H1 (cell line): Measurements from ENCODE around the gene GNG12. TPM values are rescaled to one million over a fixed set of nuclear protein-coding genes. Genes with fewer than 3 reads are reported as not detected.

Experiments
- BACH1 ChIP-seq: IDR thresholded peaks from 2 replicates; pipeline ENCODE4 v1.6.1; 2012; ENCODE audit warnings: low read length, improper control_type of control experiment
- BRCA1 ChIP-seq: IDR thresholded peaks from 2 replicates; pipeline ENCODE4 v1.6.1; 2012; ENCODE audit warnings: low read depth, low read length, improper control_type of control experiment
- CHD2 ChIP-seq: IDR thresholded peaks from 2 replicates; pipeline ENCODE4 v1.6.1; 2012; ENCODE audit warnings: low read length, improper control_type of control experiment
- EZH2 ChIP-seq: fragments of 200-600 bp; sonication (generic); IDR thresholded peaks from 2 replicates; pipeline ENCODE4 v1.7.1; 2012; ENCODE audit warnings: low read depth, mild to moderate bottlenecking, moderate library complexity, low read length, inconsistent platforms; ENCODE audit not compliant: severe bottlenecking
- FOSL1 ChIP-seq: IDR thresholded peaks from 2 replicates; pipeline ENCODE4 v1.6.1; 2011; ENCODE audit warnings: mild to moderate bottlenecking, low read depth, low read length, moderate library complexity; ENCODE audit not compliant: insufficient read depth
- GTF2F1 ChIP-seq: IDR thresholded peaks from 2 replicates; pipeline ENCODE4 v1.6.1; 2012; ENCODE audit warnings: low read depth, low read length, improper control_type of control experiment, borderline replicate concordance
- SAP30 ChIP-seq: fragments of 300-600 bp; sonication (generic); IDR thresholded peaks from 2 replicates; pipeline ENCODE4 v1.7.1; 2012; ENCODE audit warnings: low read length, moderate library complexity, mild to moderate bottlenecking, inconsistent platforms; ENCODE audit not compliant: insufficient read depth, insufficient replicate concordance
- SIX5 ChIP-seq: IDR thresholded peaks from 2 replicates; pipeline ENCODE4 v1.6.1; 2011; ENCODE audit warnings: mild to moderate bottlenecking, low read depth, low read length
- SP1 ChIP-seq: IDR thresholded peaks from 2 replicates; pipeline ENCODE4 v1.6.1; 2011; ENCODE audit warnings: low read depth, low read length
- SP4 ChIP-seq: IDR thresholded peaks from 2 replicates; pipeline ENCODE4 v1.6.1; 2012; ENCODE audit warnings: low read length, inconsistent platforms
- TAF7 ChIP-seq: optimal IDR thresholded peaks from 2 replicates; pipeline ENCODE3; 2011; ENCODE audit warnings: low read depth, mild to moderate bottlenecking, inconsistent platforms, low read length, moderate library complexity, borderline replicate concordance
- polyA plus RNA-seq, 7 experiments: library from polyadenylated mRNA; depleted of rRNA in 3 of 7; stranded (reverse) in 5 of 7; unstranded in 2 of 7; fragments of >200 nt in 5 of 7; fragments of 200-250 nt in 2 of 7; gene quantifications; 1 replicate in 5 of 7; 2 replicates in 1 of 7; 4 replicates in 1 of 7; pipeline versions ENCODE4 v1.2.1 to v1.2.3, GENCODE V29; 2011 to 2013; ENCODE audit warnings: missing spikeins in 2 of 7, mixed read lengths in 2 of 7
- total RNA-seq: library from RNA; stranded (reverse); fragmentation: NEBNext Ultra II Directional; extraction: Animal tissue kit (Norgen Biotek cat#: 25700); gene quantifications from 2 replicates; pipeline ENCODE4 v1.2.1, GENCODE V29; 2021
- TF ChIP-seq, protein P1 (sequence below): fragments of 300-600 bp; sonication (generic); IDR thresholded peaks from 2 replicates; pipeline ENCODE4 v1.7.1; 2012; ENCODE audit warnings: low read length, moderate library complexity, mild to moderate bottlenecking, inconsistent platforms; ENCODE audit not compliant: insufficient replicate concordance

Gene GNG12
- total and polyA plus RNA-seq, 2 of the 8 experiments (the other 6 are each of a cell fraction or from before 2014, with no cell fraction given), result 11.4 to 35.8 TPM

DNA sequence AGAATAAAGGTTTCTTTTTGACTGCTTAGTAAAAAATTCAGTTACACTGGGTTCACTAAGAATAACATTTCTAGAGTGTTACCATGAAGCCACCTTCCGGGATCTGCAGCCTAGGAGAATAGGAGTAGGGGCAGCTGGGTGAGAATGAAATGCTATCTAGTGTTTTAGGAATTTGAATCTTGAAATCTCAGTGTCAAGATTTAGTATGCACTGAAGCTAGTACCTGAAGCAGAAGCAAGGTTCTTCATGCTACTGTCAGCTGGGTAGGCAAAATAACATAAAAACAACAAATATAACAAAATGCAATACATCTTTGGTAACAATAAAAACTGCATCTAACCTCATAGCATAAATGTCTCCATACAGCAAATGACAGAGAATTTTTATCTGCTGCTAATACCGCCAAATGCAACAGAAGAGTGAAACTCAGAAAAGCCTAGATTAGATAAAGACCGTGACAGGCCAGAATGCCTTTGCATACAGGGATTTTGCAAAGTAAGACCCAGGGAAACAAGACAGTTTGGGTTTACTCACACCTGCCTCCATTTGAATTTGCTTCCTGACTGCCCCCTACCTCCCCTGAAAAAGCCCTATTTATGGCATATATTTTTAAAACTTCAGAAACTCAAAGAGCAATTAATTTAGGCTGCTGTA, 90.1 kb downstream of the GNG12 start (continued):
- TF ChIP-seq, protein P1, sequence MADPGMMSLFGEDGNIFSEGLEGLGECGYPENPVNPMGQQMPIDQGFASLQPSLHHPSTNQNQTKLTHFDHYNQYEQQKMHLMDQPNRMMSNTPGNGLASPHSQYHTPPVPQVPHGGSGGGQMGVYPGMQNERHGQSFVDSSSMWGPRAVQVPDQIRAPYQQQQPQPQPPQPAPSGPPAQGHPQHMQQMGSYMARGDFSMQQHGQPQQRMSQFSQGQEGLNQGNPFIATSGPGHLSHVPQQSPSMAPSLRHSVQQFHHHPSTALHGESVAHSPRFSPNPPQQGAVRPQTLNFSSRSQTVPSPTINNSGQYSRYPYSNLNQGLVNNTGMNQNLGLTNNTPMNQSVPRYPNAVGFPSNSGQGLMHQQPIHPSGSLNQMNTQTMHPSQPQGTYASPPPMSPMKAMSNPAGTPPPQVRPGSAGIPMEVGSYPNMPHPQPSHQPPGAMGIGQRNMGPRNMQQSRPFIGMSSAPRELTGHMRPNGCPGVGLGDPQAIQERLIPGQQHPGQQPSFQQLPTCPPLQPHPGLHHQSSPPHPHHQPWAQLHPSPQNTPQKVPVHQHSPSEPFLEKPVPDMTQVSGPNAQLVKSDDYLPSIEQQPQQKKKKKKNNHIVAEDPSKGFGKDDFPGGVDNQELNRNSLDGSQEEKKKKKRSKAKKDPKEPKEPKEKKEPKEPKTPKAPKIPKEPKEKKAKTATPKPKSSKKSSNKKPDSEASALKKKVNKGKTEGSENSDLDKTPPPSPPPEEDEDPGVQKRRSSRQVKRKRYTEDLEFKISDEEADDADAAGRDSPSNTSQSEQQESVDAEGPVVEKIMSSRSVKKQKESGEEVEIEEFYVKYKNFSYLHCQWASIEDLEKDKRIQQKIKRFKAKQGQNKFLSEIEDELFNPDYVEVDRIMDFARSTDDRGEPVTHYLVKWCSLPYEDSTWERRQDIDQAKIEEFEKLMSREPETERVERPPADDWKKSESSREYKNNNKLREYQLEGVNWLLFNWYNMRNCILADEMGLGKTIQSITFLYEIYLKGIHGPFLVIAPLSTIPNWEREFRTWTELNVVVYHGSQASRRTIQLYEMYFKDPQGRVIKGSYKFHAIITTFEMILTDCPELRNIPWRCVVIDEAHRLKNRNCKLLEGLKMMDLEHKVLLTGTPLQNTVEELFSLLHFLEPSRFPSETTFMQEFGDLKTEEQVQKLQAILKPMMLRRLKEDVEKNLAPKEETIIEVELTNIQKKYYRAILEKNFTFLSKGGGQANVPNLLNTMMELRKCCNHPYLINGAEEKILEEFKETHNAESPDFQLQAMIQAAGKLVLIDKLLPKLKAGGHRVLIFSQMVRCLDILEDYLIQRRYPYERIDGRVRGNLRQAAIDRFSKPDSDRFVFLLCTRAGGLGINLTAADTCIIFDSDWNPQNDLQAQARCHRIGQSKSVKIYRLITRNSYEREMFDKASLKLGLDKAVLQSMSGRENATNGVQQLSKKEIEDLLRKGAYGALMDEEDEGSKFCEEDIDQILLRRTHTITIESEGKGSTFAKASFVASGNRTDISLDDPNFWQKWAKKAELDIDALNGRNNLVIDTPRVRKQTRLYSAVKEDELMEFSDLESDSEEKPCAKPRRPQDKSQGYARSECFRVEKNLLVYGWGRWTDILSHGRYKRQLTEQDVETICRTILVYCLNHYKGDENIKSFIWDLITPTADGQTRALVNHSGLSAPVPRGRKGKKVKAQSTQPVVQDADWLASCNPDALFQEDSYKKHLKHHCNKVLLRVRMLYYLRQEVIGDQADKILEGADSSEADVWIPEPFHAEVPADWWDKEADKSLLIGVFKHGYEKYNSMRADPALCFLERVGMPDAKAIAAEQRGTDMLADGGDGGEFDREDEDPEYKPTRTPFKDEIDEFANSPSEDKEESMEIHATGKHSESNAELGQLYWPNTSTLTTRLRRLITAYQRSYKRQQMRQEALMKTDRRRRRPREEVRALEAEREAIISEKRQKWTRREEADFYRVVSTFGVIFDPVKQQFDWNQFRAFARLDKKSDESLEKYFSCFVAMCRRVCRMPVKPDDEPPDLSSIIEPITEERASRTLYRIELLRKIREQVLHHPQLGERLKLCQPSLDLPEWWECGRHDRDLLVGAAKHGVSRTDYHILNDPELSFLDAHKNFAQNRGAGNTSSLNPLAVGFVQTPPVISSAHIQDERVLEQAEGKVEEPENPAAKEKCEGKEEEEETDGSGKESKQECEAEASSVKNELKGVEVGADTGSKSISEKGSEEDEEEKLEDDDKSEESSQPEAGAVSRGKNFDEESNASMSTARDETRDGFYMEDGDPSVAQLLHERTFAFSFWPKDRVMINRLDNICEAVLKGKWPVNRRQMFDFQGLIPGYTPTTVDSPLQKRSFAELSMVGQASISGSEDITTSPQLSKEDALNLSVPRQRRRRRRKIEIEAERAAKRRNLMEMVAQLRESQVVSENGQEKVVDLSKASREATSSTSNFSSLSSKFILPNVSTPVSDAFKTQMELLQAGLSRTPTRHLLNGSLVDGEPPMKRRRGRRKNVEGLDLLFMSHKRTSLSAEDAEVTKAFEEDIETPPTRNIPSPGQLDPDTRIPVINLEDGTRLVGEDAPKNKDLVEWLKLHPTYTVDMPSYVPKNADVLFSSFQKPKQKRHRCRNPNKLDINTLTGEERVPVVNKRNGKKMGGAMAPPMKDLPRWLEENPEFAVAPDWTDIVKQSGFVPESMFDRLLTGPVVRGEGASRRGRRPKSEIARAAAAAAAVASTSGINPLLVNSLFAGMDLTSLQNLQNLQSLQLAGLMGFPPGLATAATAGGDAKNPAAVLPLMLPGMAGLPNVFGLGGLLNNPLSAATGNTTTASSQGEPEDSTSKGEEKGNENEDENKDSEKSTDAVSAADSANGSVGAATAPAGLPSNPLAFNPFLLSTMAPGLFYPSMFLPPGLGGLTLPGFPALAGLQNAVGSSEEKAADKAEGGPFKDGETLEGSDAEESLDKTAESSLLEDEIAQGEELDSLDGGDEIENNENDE, result no peak
- TF ChIP-seq BRCA1, result no peak
- no peak for TF ChIP-seq SP1
- TF ChIP-seq GTF2F1, result no peak
- TF ChIP-seq CHD2, result no peak
- TF ChIP-seq SIX5, result no peak
- no peak for TF ChIP-seq SAP30
- no peak for TF ChIP-seq BACH1
- TF ChIP-seq TAF7, result no peak
- no peak for TF ChIP-seq SP4
- TF ChIP-seq EZH2, result no peak
- no peak for TF ChIP-seq FOSL1
